Measurements from ENCODE around the gene RASGRP1.
A peak's percentile ranks its signal among the peaks of the same experiment; 100 is the strongest.

RASGRP1 gene

GRCh38 chr15:38564557-38565286, at the start of gene RASGRP1:
Gene RASGRP1, minus strand, starts transcription at chr15:38564814. Its CDS starts 186 bp downstream, at chr15:38564628.
- no peak for TF ChIP-seq GATA1 (IDR thresholded peaks at IDR 0.05; ENCODE audit: low read depth, low read length)
- no peak for TF ChIP-seq POLR2A (IDR thresholded peaks at IDR 0.05; ENCODE audit: low read length)
- peak; percentile 62 to 66 for DNase-seq

GRCh38 chr15:38613085-38613484, 48.5 kb upstream of the RASGRP1 start:
- TF ChIP-seq POLR2A (IDR thresholded peaks at IDR 0.05; ENCODE audit: low read length) (no peak), GATA1 (IDR thresholded peaks at IDR 0.05; ENCODE audit: low read depth, low read length) (no peak)
- no peak for DNase-seq

GRCh38 chr15:38612159-38612863, 47.7 kb upstream of the RASGRP1 start:
- no peak for DNase-seq
- TF ChIP-seq GATA1 (IDR thresholded peaks at IDR 0.05; ENCODE audit: low read depth, low read length) (no peak), POLR2A (IDR thresholded peaks at IDR 0.05; ENCODE audit: low read length) (no peak)

- DNase-seq, result no peak
- TF ChIP-seq POLR2A (IDR thresholded peaks at IDR 0.05; ENCODE audit: low read length) (no peak), GATA1 (IDR thresholded peaks at IDR 0.05; ENCODE audit: low read depth, low read length) (no peak)
Observed at GRCh38 chr15:38611228-38611627, 46.6 kb upstream of the RASGRP1 start.

GRCh38 chr15:38610748-38611147, 46.1 kb upstream of the RASGRP1 start:
- no peak for DNase-seq

GRCh38 chr15:38609097-38609738, 44.6 kb upstream of the RASGRP1 start:
- TF ChIP-seq GATA1 (IDR thresholded peaks at IDR 0.05; ENCODE audit: low read depth, low read length), result no peak
- no peak for TF ChIP-seq POLR2A (IDR thresholded peaks at IDR 0.05; ENCODE audit: low read length)
- DNase-seq, result no peak

More at GRCh38 chr15:38610748-38611147, 46.1 kb upstream of the RASGRP1 start:
- no peak for TF ChIP-seq POLR2A (IDR thresholded peaks at IDR 0.05; ENCODE audit: low read length)
- TF ChIP-seq GATA1 (IDR thresholded peaks at IDR 0.05; ENCODE audit: low read depth, low read length), result no peak

- DNase-seq, result no peak
Observed at GRCh38 chr15:38608682-38609081, 44.1 kb upstream of the RASGRP1 start.

GRCh38 chr15:38605744-38606143, 41.1 kb upstream of the RASGRP1 start:
- no peak for DNase-seq
- no peak for TF ChIP-seq POLR2A (IDR thresholded peaks at IDR 0.05; ENCODE audit: low read length)
- no peak for TF ChIP-seq GATA1 (IDR thresholded peaks at IDR 0.05; ENCODE audit: low read depth, low read length)

More at GRCh38 chr15:38608682-38609081, 44.1 kb upstream of the RASGRP1 start:
- TF ChIP-seq GATA1 (IDR thresholded peaks at IDR 0.05; ENCODE audit: low read depth, low read length) (no peak), POLR2A (IDR thresholded peaks at IDR 0.05; ENCODE audit: low read length) (no peak)

- TF ChIP-seq POLR2A (IDR thresholded peaks at IDR 0.05; ENCODE audit: low read length), result no peak
- no peak for TF ChIP-seq GATA1 (IDR thresholded peaks at IDR 0.05; ENCODE audit: low read depth, low read length)
- no peak for DNase-seq
Observed at GRCh38 chr15:38603672-38604071, 39.1 kb upstream of the RASGRP1 start.

- no peak for TF ChIP-seq POLR2A (IDR thresholded peaks at IDR 0.05; ENCODE audit: low read length)
- TF ChIP-seq GATA1 (IDR thresholded peaks at IDR 0.05; ENCODE audit: low read depth, low read length), result no peak
- DNase-seq, result no peak
Observed at GRCh38 chr15:38602910-38603670, 38.5 kb upstream of the RASGRP1 start.

GRCh38 chr15:38600236-38600635, 35.6 kb upstream of the RASGRP1 start:
- DNase-seq, result no peak
- TF ChIP-seq GATA1 (IDR thresholded peaks at IDR 0.05; ENCODE audit: low read depth, low read length) (no peak), POLR2A (IDR thresholded peaks at IDR 0.05; ENCODE audit: low read length) (no peak)

GRCh38 chr15:38598749-38599148, 34.1 kb upstream of the RASGRP1 start:
- no peak for DNase-seq
- TF ChIP-seq POLR2A (IDR thresholded peaks at IDR 0.05; ENCODE audit: low read length), result no peak
- TF ChIP-seq GATA1 (IDR thresholded peaks at IDR 0.05; ENCODE audit: low read depth, low read length), result no peak

GRCh38 chr15:38597219-38597800, 32.7 kb upstream of the RASGRP1 start:
- no peak for TF ChIP-seq GATA1 (IDR thresholded peaks at IDR 0.05; ENCODE audit: low read depth, low read length)

More at GRCh38 chr15:38597219-38597800, 32.7 kb upstream of the RASGRP1 start:
- no peak for DNase-seq

All from erythroblast (primary cell).